Esophagus squamous epithelium (tissue), 5 donors: ENCODE data around the gene CASP4. TPM values are rescaled to one million over a fixed set of nuclear protein-coding genes. Genes with fewer than 3 reads are reported as not detected.
"Not testable (repeated sequence)": the region's sequence is repeated elsewhere in the genome, so short reads cannot be mapped to it uniquely, and the experiment has no call there.

Experiments
- DNase-seq: peaks from one replicate; lab custom pipeline; 2025; lab: John Stamatoyannopoulos, UW
- H3K27ac ChIP-seq, 4 donors: fragments of 200-600 bp; sonication (generic); one replicate each; pipeline ENCODE4 v1.5.1; 2016 to 2019; ENCODE audit warnings: mild to moderate bottlenecking in 1 of 4
- H3K27me3 ChIP-seq, 4 donors: fragments of 200-600 bp; sonication (generic); 1 replicate in 3 of 4; 2 replicates in 1 of 4; pipeline versions ENCODE4 v1.5.1 to v1.6.0; 2017 to 2021; ENCODE audit warnings: antibody characterized with exemption in 1 of 4
- H3K36me3 ChIP-seq, 3 donors: fragments of 200-600 bp; sonication (generic); one replicate each; pipeline ENCODE4 v1.5.1; 2016 to 2019
- H3K4me1 ChIP-seq, 3 donors: fragments of 200-600 bp; sonication (generic); one replicate each; pipeline ENCODE4 v1.5.1; 2017 to 2019
- H3K4me3 ChIP-seq, 4 donors: fragments of 200-600 bp; sonication (generic); 1 replicate in 3 of 4; 2 replicates in 1 of 4; pipeline ENCODE4 v1.5.1; 2016 to 2019; ENCODE audit warnings: mild to moderate bottlenecking in 2 of 4, moderate library complexity in 1 of 4
- H3K9me3 ChIP-seq, 3 donors: fragments of 200-600 bp; sonication (generic); one replicate each; pipeline ENCODE4 v1.5.1; 2016 to 2019
- POLR2A ChIP-seq, 4 donors: fragments of 450-650 bp; IDR thresholded peaks; one replicate each; pipeline ENCODE4 v1.6.1; 2017; ENCODE audit warnings: antibody characterized with exemption in 4 of 4, mild to moderate bottlenecking in 4 of 4, moderate library complexity in 3 of 4
- WGBS, 2 donors: methylation state at CpG; one replicate each; pipeline ENCODE4 v1.1.5; 2018; 5-methylcytosine and 5-hydroxymethylcytosine counted together
- intact Hi-C: fragments of 100-400 bp; cut with DNase I; formaldehyde crosslinking; loops from one replicate; pipeline ENCODE4 v1.15.0; 2022
- total RNA-seq, 4 donors: library from RNA; depleted of rRNA; stranded (reverse); fragments of >200 nt; gene quantifications; one replicate each; pipeline ENCODE4 v1.1.0, GENCODE V29; 2016
- TF ChIP-seq, protein P1 (sequence below), 6 experiments: fragments of 450-650 bp in 4 of 6; fragments of 200-600 bp in 2 of 6; sonication (generic) in 2 of 6; IDR thresholded peaks; one replicate each; pipeline ENCODE4 v1.5.1; 2016 to 2019; ENCODE audit warnings: antibody characterized with exemption in 6 of 6, mild to moderate bottlenecking in 4 of 6, moderate library complexity in 4 of 6
- donor health status: DM: yes; HTN: yes; CAD: no.

The CASP4 gene
- total RNA-seq, 4 donors from 2014 or later = 80.9 to 146 (median 115) TPM

DNA sequence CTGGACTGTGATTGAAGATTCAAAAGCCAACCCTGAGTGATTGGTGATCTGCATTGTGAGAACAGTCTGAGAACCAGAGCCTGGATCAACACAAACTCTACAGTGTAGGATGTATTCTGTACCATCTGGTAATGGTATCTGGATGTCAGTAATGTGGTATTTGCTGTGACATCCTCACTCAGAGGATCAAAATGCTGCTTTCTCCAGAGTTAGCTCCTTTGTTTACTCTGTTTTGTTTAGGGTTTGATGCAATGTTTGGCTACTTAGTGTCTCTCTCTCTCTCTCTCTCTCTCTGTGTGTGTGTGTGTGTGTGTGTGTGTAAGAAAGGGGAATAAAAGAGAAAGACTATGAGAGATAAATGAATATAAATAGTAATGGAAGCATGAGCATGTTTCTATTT, 24.3 kb downstream of the CASP4 start:
- Histone ChIP-seq H3K9me3 (no peaks in the 10 kb centered on the region), H3K4me3 (no peak overlapping the region), H3K36me3 (peaks cover 0 to 62% (median 3%) of the 10 kb centered on the region in 3 donors), H3K27ac (no peak overlapping the region), H3K27me3 (no peaks in the 10 kb centered on the region), H3K4me1 (no peaks in the 10 kb centered on the region)
- DNase-seq = no peak
- TF ChIP-seq, protein P1, sequence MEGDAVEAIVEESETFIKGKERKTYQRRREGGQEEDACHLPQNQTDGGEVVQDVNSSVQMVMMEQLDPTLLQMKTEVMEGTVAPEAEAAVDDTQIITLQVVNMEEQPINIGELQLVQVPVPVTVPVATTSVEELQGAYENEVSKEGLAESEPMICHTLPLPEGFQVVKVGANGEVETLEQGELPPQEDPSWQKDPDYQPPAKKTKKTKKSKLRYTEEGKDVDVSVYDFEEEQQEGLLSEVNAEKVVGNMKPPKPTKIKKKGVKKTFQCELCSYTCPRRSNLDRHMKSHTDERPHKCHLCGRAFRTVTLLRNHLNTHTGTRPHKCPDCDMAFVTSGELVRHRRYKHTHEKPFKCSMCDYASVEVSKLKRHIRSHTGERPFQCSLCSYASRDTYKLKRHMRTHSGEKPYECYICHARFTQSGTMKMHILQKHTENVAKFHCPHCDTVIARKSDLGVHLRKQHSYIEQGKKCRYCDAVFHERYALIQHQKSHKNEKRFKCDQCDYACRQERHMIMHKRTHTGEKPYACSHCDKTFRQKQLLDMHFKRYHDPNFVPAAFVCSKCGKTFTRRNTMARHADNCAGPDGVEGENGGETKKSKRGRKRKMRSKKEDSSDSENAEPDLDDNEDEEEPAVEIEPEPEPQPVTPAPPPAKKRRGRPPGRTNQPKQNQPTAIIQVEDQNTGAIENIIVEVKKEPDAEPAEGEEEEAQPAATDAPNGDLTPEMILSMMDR (IDR thresholded peaks at IDR 0.05) = no peak
- no peak for TF ChIP-seq POLR2A (IDR thresholded peaks at IDR 0.05)
- intact Hi-C loops = no loop called here

DNA sequence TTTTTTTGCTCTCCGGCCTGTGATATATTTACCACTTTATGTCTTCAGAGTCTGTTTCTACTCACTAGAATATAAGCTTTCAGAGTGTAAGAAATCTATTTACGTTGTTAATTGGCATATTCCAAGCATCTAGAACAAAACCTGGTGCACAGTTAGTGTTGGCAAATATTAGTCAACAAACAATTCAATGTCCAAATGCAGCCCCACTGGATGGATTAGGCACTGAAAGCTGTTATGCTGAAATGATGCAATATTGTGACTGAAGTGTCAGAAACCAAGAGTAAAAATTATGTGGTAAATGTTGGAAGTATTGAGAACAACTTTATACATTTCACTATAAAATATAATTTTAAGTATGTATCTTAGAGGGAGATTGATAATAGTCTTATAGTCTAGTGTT, 24.8 kb downstream of the CASP4 start:
- Histone ChIP-seq H3K36me3 (peaks cover 0 to 57% (median 3%) of the 10 kb centered on the region in 3 donors), H3K4me1 (no peaks in the 10 kb centered on the region)
- 36 to 52% methylated on average over 2 of the region's 2 CpGs for WGBS, 2 donors

DNA sequence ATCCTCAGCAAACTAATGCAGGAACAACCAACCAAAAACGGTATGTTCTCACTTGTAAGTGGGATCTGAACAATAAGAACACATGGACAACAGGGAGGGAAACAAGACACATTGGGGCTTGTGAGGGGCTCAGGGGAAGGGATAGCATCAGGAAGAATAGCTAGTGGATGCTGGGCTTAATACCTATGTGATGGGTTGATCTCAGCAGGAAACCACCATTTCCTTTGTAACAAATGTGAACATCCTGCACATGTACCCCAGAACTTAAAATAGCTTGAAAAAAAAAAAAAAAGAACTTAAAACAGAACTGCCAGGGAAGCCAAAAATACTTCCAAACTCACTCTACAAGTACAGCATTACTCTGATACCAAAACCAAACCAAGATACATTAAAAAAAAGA, 33.8 kb downstream of the CASP4 start:
- no peaks in the 10 kb centered on the region for H3K36me3 ChIP-seq
- no peak overlapping the region for H3K27ac ChIP-seq
- intact Hi-C loops = no loop called here
- no peaks in the 10 kb centered on the region for H3K4me1 ChIP-seq
- no peaks in the 10 kb centered on the region for H3K9me3 ChIP-seq
- TF ChIP-seq, protein P1 (IDR thresholded peaks at IDR 0.05) = no peak
- no peak for TF ChIP-seq POLR2A (IDR thresholded peaks at IDR 0.05)
- DNase-seq = no peak
- H3K27me3 ChIP-seq = no peaks in the 10 kb centered on the region
- no peak overlapping the region for H3K4me3 ChIP-seq
- 38 to 43% methylated on average over 1 of the region's 1 CpG for WGBS, 2 donors

More for the DNA sequence above, 24.8 kb downstream of the CASP4 start:
- Histone ChIP-seq H3K27me3 (no peaks in the 10 kb centered on the region), H3K27ac (no peak overlapping the region), H3K4me3 (no peak overlapping the region), H3K9me3 (no peaks in the 10 kb centered on the region)
- intact Hi-C loops = no loop called here
- no peak for DNase-seq
- no peak for TF ChIP-seq POLR2A (IDR thresholded peaks at IDR 0.05)
- TF ChIP-seq, protein P1 (IDR thresholded peaks at IDR 0.05) = no peak

DNA sequence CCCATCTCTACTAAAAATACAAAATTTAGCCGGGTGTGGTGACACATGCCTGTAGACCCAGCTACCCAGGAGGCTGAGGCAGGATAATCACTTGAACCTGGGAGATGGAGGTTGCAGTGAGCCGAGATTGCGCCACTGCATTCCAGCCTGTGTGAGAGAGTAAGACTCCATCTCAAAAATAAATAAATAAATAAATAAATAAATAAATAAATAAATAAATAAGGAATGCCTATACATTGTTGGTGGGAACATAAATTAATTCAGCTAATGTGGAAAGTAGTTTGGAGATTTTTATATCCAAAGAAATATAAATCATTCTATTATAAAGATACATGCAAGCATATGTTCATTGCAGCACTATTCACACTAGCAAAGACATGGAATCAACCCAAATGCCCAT, 34.3 kb downstream of the CASP4 start:
- intact Hi-C loops = not testable (repeated sequence)

DNA sequence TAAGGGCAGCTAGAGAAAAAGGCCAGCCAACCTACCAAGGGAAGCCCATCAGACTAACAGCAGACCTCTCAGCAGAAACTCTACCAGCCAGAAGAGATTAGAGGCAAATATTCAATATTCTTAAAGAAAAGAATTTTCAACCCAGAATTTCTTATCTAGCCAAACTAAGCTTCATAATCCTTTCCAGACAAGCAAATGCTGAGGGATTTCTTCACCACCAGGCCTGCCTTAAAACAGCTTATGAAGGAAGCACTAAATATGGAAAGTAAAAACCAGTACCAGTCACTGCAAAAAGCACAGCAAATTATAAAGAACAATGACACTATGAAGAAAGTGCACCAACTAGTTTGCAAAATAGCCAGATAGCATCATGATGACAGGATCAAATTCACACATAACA, 39.6 kb downstream of the CASP4 start:
- no peak overlapping the region for H3K27ac ChIP-seq
- no peak overlapping the region for H3K4me3 ChIP-seq
- intact Hi-C loops = no loop called here
- no peaks in the 10 kb centered on the region for H3K27me3 ChIP-seq
- H3K4me1 ChIP-seq = no peaks in the 10 kb centered on the region
- no peak for DNase-seq
- TF ChIP-seq, protein P1 (IDR thresholded peaks at IDR 0.05) = no peak
- TF ChIP-seq POLR2A (IDR thresholded peaks at IDR 0.05) = no peak
- H3K36me3 ChIP-seq = no peaks in the 10 kb centered on the region
- H3K9me3 ChIP-seq = peaks cover 0 to 5% (median 0%) of the 10 kb centered on the region in 3 donors

More for the DNA sequence above, 34.3 kb downstream of the CASP4 start:
- H3K4me1 ChIP-seq, H3K9me3 ChIP-seq, H3K4me3 ChIP-seq, H3K36me3 ChIP-seq, H3K27me3 ChIP-seq, H3K27ac ChIP-seq, DNase-seq: not testable (repeated sequence)
- 100% methylated on average over 2 of the region's 3 CpGs for WGBS, 2 donors
